GM13976 (cell line): Measurements from ENCODE around the gene EEF1B2.
A peak's percentile ranks its signal among the peaks of the same experiment; 100 is the strongest.
"Not testable (repeated sequence)": the region's sequence is repeated elsewhere in the genome, so short reads cannot be mapped to it uniquely, and the experiment has no call there.

Experiments
- DNase-seq: peaks from one replicate; pipeline ENCODE4 v3.0.0; 2012; ENCODE audit warnings: low spot score
- CTCF ChIP-seq: IDR thresholded peaks from 2 replicates; pipeline ENCODE4 v1.5.1; 2012; ENCODE audit warnings: borderline replicate concordance, mild to moderate bottlenecking; ENCODE audit not compliant: insufficient read depth; ENCODE audit errors: extremely low read depth, missing control alignments, control extremely low read depth
- in situ Hi-C: fragments of 300-500 bp; cut with MboI; formaldehyde crosslinking; loops from one replicate; pipeline ENCODE4 v1.12.0; 2022; ENCODE audit warnings: low sequenced_read_pairs, mixed read lengths, inconsistent platforms; ENCODE audit not compliant: unreplicated experiment

EEF1B2 gene

DNA sequence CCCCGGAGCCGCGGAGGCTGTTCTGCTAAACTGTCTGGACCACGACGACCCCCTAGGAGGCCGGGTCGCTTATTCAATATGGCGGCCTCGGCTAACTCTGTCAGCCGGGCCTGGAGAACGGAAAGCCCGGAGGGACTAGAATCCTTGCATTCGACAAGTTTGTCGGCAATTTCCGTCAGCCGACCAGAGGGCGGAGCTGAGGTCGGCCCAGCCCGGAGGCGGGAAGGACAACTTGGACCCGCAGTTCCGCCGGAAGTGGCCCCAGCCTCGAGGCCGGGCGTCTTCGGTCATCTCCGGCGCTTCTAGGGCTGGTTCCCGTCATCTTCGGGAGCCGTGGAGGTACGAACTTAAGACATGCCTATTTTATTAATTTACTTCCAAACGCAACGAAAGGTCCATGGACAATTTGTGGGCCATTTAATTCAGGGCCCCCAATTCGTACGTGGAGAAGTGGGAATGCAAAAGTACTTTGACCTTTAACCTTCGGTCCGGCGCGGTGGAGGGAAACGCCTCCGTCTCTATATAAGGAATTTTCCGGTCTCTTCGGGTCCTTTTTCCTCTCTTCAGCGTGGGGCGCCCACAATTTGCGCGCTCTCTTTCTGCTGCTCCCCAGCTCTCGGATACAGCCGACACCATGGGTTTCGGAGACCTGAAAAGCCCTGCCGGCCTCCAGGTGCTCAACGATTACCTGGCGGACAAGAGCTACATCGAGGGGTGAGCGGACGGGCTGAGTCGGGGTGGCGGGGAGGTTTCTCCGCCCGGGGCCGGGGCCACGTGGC, at the start of gene EEF1B2, which contains the start of gene NDUFS1:
TSS of gene EEF1B2 (plus strand) at position 550 of the 779 bp plus-strand sequence. CDS start at position 635, 85 bp downstream.
TSS of gene NDUFS1 (minus strand) at position 99 of the 779 bp plus-strand sequence. CDS start 5,766 bp downstream, outside the sequence.
- peak; percentile 98 for DNase-seq
- in situ Hi-C loops, result no loop called here
- TF ChIP-seq CTCF, result no peak

- TF ChIP-seq CTCF, result no peak
- in situ Hi-C loops, result no loop called here
- no peak for DNase-seq
Observed at GRCh38 chr2:206112108-206112507, 47.6 kb upstream of the EEF1B2 start.

DNA sequence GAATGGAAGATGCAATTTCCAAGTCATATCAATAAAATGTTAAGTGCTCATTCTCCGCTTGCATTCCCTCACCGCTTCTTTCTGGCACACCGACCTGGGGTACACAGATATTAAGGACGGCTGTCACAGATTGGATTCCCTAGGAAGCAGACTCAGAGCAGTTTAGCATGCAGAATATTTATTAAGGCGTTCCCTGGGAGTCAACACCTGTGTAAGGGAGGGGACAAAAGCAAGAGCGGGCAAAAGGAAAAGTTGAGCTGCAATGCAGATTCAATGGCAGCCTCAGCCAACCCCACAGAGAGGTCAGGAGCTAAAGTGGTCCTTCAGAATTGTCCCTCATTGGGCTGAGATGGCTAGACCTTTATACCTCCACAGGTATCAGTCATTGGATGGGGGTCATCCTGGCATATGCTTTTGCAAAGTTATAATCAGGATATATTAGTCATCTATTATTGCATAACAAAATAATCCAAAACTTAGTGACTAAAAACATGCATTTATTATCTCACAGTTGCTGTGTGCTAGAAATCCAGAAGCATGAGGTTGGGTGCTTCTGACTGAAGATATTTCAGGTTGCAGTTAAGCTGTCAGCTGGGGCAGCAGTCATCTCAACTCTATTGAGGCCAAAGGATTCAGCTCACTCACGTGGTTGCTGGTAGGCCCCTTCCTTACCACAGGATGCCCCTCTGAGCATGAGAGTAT, 46.7 kb upstream of the EEF1B2 start:
- in situ Hi-C loops, result no loop called here
- TF ChIP-seq CTCF, result no peak
- no peak for DNase-seq

DNA sequence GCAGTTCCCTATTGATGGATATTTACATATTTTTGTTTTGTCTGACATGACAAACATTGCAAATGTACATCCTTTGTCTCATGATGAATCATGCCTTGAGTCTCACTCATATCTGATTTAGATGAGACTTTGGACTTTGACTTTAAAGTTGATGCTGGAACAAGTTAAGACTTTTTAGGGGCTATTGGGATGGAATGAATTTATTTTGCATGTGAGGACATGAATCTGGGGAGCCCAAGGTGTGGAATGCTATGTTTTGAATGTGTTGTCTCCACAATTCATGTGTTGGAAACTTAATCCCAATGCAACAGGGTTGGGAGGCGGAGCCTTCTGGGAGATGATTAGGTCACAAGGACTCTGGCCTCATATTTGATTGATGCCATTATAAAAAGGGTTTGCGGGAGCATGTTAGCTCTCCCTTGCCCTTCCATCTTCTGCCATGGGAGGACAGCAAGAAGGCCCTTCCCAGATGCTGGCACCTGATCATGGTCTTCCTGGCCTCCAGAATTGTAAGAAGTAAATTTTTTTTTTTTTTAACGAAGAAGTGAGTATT, 44.6 kb upstream of the EEF1B2 start:
- no peak for DNase-seq
- in situ Hi-C loops, result no loop called here
- TF ChIP-seq CTCF, result no peak

- DNase-seq, result no peak
- TF ChIP-seq CTCF, result no peak
- in situ Hi-C loops, result no loop called here
Observed at GRCh38 chr2:206116278-206116677, 43.4 kb upstream of the EEF1B2 start.

- in situ Hi-C loops, DNase-seq: not testable (repeated sequence)
Observed at GRCh38 chr2:206122569-206122968, 37.1 kb upstream of the EEF1B2 start.

DNA sequence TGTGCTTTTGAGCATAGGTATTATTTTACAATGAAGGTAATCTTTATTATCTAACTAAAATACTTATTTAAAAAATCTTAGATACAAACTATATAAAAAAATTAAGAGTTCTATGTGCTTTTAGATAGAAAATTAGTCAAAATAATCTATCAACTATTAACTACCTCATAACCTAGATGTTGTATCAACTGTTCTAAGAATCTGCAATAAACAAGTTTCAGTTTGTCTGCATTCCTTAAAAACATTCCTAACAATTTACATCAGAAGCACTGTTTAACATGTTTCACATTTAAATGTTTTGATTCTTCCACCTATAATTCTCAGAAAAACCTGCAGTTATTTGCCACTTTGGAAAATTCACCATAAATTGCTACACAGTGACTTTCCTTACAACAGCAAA, 33.8 kb upstream of the EEF1B2 start:
- no peak for TF ChIP-seq CTCF
- in situ Hi-C loops, result no loop called here
- DNase-seq, result no peak
